SK-N-MC (cell line): Measurements from ENCODE around the gene NPAS2.

ENCODE experiments used
- EZH2 ChIP-seq: fragments of 200-600 bp; sonication (generic); IDR thresholded peaks from one replicate; pipeline ENCODE4 v1.6.1; 2017; ENCODE audit warnings: antibody characterized with exemption
- FOXP2 ChIP-seq: optimal IDR thresholded peaks from 2 replicates; pipeline ENCODE3; 2011; ENCODE audit warnings: mild to moderate bottlenecking, moderate library complexity; ENCODE audit not compliant: insufficient read depth; ENCODE audit errors: extremely low read length, control extremely low read depth
- POLR2AphosphoS5 ChIP-seq: IDR thresholded peaks from 2 replicates; pipeline ENCODE4 v1.6.1; 2012; ENCODE audit warnings: mild to moderate bottlenecking, low read depth, low read length, borderline replicate concordance

- no peak; the same call in 1 of the 2 replicates for TF ChIP-seq POLR2AphosphoS5
- TF ChIP-seq EZH2, result no peak
- peak; percentile 13 for TF ChIP-seq FOXP2
Observed at GRCh38 chr2:100902817-100903405, 83.0 kb downstream of the NPAS2 start.
